Measurements from ENCODE around the gene ATP6V0A4.

GRCh38 chr7:138712652-138713051 is 85.3 kb downstream of the ATP6V0A4 start:
- no peak for TF ChIP-seq TCF4 (CRISPR knock-in tag; IDR thresholded peaks at IDR 0.05; ENCODE audit: borderline replicate concordance)
- no peak for TF ChIP-seq BACH2 (CRISPR knock-in tag; IDR thresholded peaks at IDR 0.05; ENCODE audit: borderline replicate concordance)
- TF ChIP-seq PATZ1 (CRISPR knock-in tag; IDR thresholded peaks at IDR 0.05; ENCODE audit: borderline replicate concordance): no peak
- no peak for TF ChIP-seq ZC3H10 (CRISPR knock-in tag; IDR thresholded peaks at IDR 0.05)
- TF ChIP-seq ZNF565 (CRISPR knock-in tag; conservative IDR thresholded peaks at IDR 0.05; ENCODE audit: low read depth): no peak
- TF ChIP-seq ZFP3 (CRISPR knock-in tag; IDR thresholded peaks at IDR 0.05): no peak
- no peak for TF ChIP-seq PPARA (CRISPR knock-in tag; IDR thresholded peaks at IDR 0.05; ENCODE audit: borderline replicate concordance)
- no peak for TF ChIP-seq SNAI2 (CRISPR knock-in tag; IDR thresholded peaks at IDR 0.05)
- TF ChIP-seq TSHZ2 (CRISPR knock-in tag; IDR thresholded peaks at IDR 0.05): no peak
- TF ChIP-seq CREB5 (CRISPR knock-in tag; IDR thresholded peaks at IDR 0.05; ENCODE audit: low read depth): no peak

Measured in SK-N-SH treated with all-trans-retinoic acid at 6 μM for 48 hours (cell line).